22Rv1 (cell line): ENCODE data around the gene DFFB.

ENCODE experiments used
- CTCF ChIP-seq: fragments of 450-650 bp; IDR thresholded peaks from 2 replicates; pipeline ENCODE4 v1.5.1; 2017; ENCODE audit warnings: mild to moderate bottlenecking
- ZFX ChIP-seq: fragments of 450-650 bp; IDR thresholded peaks from 2 replicates; pipeline ENCODE4 v1.6.1; 2017; ENCODE audit warnings: antibody characterized with exemption, borderline replicate concordance

DNA sequence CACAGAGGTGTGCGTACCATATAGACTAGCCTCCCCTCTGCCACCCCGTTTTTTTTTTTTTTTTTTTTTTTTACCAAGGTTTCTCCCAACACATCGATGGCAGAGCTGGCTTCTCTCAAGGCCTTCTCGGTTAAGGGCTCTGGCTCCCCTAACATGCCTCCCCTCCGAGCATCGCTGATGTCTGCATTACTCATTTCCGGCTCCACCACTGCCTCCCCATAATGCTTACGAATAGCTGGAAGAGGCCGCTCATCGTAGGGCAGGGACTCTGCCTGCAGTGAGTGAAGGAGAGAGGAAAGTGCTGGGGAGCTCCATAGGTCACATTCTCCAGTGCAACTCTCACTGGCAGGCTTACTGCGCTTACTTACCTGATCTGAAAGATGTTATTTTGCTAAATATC, 20.9 kb upstream of the DFFB start:
- TF ChIP-seq CTCF = no peak
- TF ChIP-seq ZFX = no peak
